NOMO-1 treated with dmso at 0.1 percent for 144 hours (cell line): ENCODE results near the gene WIPF1.

Experiments used
- DNase-seq: peaks from one replicate; lab custom pipeline; 2025; ENCODE audit not compliant: unreplicated experiment; lab: John Stamatoyannopoulos, UW

The WIPF1 gene

DNA sequence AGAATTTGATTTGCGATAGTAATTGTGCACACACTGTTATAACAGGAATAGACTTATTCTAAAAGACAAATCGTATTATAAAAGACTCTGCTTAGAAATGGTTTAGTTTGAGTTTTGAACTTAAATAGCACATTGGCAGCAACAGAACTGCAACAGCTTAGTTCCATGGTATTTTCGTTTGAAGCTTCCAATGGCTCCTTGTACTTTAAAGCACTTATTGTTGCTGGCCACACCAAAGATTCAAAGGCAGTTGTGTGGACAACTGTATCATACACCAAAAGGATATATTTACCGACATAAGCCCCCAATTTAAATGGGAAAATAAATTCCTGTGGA is 627 bp downstream of the WIPF1 start:
- no peak for DNase-seq

DNA sequence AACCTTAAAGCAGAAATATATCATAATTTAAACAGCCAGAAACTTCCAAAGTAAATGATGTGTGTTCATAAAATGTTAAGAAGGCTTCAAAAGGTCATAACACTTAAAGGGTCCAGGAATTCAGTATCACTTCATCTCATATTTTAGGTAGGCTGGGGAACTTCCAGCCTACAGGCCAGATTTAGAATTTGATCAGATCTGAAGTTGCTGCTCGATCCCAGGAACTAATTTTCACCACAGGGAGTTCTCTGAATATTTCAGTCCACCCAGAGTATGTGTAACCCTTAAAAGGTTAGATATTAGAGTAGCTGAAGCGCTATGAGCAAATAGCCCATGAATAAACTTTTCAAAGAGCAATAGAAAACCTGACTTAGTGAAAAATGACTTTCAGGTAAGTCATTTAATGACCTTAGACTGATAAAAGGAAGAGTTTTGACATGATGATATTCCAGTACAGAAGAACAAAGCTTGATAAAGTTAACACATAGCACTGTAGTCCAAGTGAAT is 1.7 kb downstream of the WIPF1 start:
- DNase-seq = no peak

GRCh38 chr2:174595116-174595809 is 2.3 kb downstream of the WIPF1 start:
- DNase-seq = no peak

DNA sequence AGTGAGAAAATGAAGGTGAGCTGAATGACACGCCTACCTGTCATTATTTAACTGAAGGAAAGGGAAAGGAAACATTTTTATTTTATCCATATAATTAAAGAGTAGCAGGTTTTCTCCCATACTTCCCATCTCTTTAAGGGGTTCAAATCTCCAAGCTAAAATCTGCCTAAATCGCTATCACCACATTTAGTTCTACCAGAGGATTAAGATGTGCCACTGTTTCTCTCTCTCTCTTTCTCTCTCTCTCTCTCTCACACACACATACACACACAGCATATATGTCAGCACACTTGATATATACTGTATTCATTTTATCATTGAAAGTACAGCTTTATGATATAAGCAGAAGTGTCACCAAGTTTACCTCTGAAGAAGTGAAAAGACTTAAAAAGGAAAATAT is 3.1 kb downstream of the WIPF1 start:
- no peak for DNase-seq

GRCh38 chr2:174593574-174594203 is 3.9 kb downstream of the WIPF1 start:
- DNase-seq = peak; percentile 81

- no peak for DNase-seq
Measured at GRCh38 chr2:174593041-174593440, 4.6 kb downstream of the WIPF1 start.

GRCh38 chr2:174591740-174592139 is 5.9 kb downstream of the WIPF1 start:
- no peak for DNase-seq

DNA sequence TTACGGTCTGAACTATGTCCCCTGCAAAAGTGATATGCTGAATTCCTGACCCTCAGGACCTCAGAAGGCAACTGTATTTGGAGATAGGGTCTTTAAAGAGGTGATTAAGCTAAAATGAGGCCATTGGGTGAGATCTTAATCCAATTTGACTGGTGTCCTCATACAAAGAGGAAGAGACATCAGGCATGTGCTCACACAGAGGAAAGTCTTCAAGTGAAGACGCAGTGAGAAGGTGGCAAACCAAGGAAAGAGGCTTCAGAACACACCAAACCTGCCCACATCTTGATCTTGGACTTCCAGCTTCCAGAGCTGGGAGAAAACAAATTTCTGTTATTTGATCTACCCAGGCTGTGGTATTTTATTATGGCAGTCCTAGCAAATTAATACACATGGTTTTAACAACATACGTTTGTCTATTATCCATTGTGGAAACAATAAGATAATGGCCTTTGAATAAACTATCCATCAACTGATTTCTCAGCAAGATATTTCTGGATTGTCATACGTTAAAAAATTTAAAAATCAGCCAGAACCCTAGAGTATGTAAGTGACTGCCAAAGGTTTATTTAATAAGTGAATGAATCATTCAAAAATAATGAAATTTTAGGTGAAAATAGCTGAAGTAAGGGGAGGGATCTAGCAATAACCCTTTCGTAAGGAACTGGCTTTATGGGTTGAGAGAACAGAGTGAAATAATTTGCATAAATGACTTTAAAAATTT is 6.5 kb downstream of the WIPF1 start:
- DNase-seq = no peak

GRCh38 chr2:174590346-174590745 is 7.3 kb downstream of the WIPF1 start:
- no peak for DNase-seq

DNA sequence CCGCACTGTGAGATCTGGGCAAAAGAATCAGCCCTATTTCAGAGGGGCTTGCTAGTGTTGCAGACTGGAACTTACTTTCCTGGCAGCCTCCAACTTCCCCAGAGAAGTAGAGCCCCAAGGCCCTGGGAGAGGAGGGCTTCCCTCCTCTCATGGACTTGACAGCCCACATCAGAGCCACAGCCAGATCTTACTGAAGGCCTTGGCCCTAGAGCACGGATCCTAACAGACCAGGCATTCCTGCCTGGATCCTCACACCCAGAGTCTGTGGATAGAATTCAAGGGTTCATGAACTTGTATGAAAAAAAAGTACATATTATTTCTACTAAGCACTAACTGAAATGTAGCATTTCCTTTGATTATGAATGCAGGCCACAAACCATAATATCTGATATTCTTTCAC is 8.3 kb downstream of the WIPF1 start:
- no peak for DNase-seq

- no peak for DNase-seq
Measured at GRCh38 chr2:174588463-174588862, 9.1 kb downstream of the WIPF1 start.

- DNase-seq = no peak
Measured at GRCh38 chr2:174587579-174587978, 10.0 kb downstream of the WIPF1 start.

DNA sequence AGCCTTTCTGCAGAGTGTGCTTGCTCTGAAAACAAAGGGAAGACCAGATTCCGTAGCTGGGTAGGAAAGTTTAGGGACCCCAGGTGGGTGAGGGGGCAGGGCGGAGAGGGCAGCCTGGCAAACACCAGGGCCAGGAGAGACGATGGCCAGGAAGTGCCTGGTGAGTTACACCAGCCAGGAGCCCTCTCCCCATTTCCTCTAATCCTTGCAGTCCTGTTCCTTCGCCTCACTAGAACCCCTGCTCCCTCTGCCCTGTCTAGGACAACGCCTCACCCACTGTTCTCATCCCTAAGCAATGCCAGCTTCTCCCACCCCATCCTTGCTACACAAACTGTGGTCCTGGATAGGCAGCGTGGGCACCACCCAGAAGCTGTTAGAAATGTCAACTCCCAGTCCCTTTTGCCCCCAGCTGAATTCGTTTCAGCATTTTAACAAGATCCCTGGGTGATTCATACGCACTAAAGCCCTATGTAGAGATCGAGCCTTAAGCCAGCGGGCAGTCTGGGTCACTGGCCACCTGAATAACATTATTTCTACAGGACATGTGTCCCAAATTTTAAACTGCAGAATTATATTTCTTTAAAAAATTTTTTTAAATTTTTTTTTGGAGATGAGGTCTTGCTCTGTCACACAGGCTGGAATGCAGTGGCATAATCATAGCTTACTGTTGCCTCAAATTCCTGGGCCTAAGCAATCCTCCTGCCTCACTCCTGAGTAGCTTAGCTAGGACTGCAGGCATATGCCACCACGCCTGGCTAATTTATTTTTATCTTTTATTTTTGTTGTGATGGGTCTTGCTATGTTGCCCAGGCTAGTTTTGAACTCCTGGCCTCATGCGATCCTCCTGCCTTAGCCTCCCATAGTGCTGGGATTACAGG is 10.9 kb downstream of the WIPF1 start:
- DNase-seq = no peak

GRCh38 chr2:174585657-174586252 is 11.8 kb downstream of the WIPF1 start:
- DNase-seq = no peak

DNA sequence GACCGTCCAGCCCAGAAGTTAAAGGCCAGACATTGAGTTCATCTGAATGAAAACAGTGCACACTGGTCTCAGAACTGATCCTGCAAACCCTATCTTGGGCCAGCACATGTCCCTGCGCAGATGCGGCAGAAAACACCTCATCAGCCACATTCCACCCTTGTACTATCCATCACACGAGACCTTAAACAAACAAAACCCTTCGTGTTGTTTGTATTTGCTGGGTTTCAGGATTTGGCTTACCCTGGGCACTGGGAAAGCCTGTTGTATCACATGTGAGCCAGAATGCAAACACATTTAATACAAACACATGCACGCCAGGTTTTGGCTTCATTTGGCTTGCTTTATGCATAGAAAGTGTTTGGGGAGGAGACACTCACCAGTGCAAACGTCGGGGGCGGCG is 12.5 kb downstream of the WIPF1 start:
- no peak for DNase-seq

- DNase-seq = no peak
Measured at GRCh38 chr2:174581491-174581890, 16.1 kb downstream of the WIPF1 start.

GRCh38 chr2:174580951-174581350 is 16.7 kb downstream of the WIPF1 start:
- DNase-seq = no peak

DNA sequence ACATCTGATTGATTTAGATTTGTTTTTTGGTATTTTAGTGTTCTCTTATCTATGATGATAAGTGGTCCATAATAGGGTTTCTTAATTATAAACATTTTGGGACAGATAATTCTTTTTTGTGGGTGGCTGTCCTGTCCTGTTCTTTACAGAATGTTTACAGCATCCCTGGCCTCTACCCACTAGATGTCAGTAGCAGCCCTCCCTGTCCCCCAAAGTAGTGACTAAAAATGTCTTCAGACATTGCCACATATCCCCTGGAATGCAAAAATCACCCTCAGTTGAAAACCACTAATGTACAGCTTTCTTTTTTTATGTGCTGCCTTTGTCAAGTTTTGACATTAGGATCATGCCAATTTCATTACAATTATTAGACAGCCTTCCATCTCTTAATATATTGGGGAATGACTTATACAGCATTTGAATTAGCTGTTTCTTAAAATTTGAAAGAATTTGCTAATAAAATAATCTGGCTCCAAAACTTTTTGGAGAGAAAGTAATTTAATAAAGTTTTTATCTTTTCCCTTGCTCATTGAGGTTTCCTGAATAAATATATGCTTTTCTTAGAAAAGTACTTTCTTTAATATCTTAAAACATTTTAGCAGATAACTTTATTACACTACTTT is 19.5 kb downstream of the WIPF1 start:
- DNase-seq = peak; percentile 56

- no peak for DNase-seq
Measured at GRCh38 chr2:174575124-174575776, 22.4 kb downstream of the WIPF1 start.

- DNase-seq = no peak
Measured at GRCh38 chr2:174574657-174575056, 22.9 kb downstream of the WIPF1 start.
